ENCODE data around the gene CERS1. TPM values are rescaled to one million over a fixed set of nuclear protein-coding genes. Genes with fewer than 3 reads are reported as not detected.
"Not testable (repeated sequence)": the region's sequence is repeated elsewhere in the genome, so short reads cannot be mapped to it uniquely, and the experiment has no call there.

CERS1 gene
- total RNA-seq, 1 donor from 2014 or later, result 1.8 TPM

- DNase-seq (ENCODE audit: low spot score), result no peak
- intact Hi-C loops (cut with DNase I), result no loop called here
Observed at GRCh38 chr19:18920400-18920799, 24.4 kb upstream of the CERS1 start.

GRCh38 chr19:18919900-18920214, 23.9 kb upstream of the CERS1 start:
- no peak for DNase-seq (ENCODE audit: low spot score)
- intact Hi-C loops (cut with DNase I), result loop anchor here (5.0 kb wide), 2 partner anchors 112 to 348 kb away; partner anchors contain the start of genes ARMC6, SUGP2 and UBA52

- intact Hi-C loops (cut with DNase I), result loop anchor here (5.0 kb wide), 2 partner anchors 113 to 347 kb away; partner anchors contain the start of genes ARMC6, SUGP2 and UBA52
- DNase-seq (ENCODE audit: low spot score), result peak; percentile 98
Observed at GRCh38 chr19:18919086-18919899, 23.3 kb upstream of the CERS1 start, which contains the start of the genes COPE and DDX49. TSS of gene COPE (minus strand) at chr19:18919387. CDS start at chr19:18919348, 39 bp downstream. TSS of gene DDX49 (plus strand) at chr19:18919715. CDS start at chr19:18919742, 27 bp downstream.

GRCh38 chr19:18917593-18917992, 21.6 kb upstream of the CERS1 start:
- not testable (repeated sequence) for DNase-seq (ENCODE audit: low spot score)
- intact Hi-C loops (cut with DNase I), result loop anchor here (5.0 kb wide), 2 partner anchors 115 to 345 kb away; partner anchors contain the start of genes ARMC6, SUGP2 and UBA52

- intact Hi-C loops (cut with DNase I), result loop anchor here (5.0 kb wide), 2 partner anchors 117 to 343 kb away; partner anchors contain the start of genes ARMC6, SUGP2 and UBA52
- DNase-seq (ENCODE audit: low spot score), result no peak
Observed at GRCh38 chr19:18915639-18916038, 19.7 kb upstream of the CERS1 start.

- intact Hi-C loops (cut with DNase I), result no loop called here
- DNase-seq (ENCODE audit: low spot score), result no peak
Observed at GRCh38 chr19:18913466-18913865, 17.5 kb upstream of the CERS1 start.

- no peak for DNase-seq (ENCODE audit: low spot score)
- intact Hi-C loops (cut with DNase I), result no loop called here
Observed at GRCh38 chr19:18912933-18913332, 17.0 kb upstream of the CERS1 start.

- intact Hi-C loops (cut with DNase I), result no loop called here
- DNase-seq (ENCODE audit: low spot score), result no peak
Observed at GRCh38 chr19:18910801-18911436, 15.0 kb upstream of the CERS1 start.

GRCh38 chr19:18910010-18910409, 14.1 kb upstream of the CERS1 start:
- intact Hi-C loops (cut with DNase I), result no loop called here

GRCh38 chr19:18908917-18909619, 13.1 kb upstream of the CERS1 start:
- intact Hi-C loops (cut with DNase I), result no loop called here
- DNase-seq (ENCODE audit: low spot score), result no peak

More at GRCh38 chr19:18910010-18910409, 14.1 kb upstream of the CERS1 start:
- DNase-seq (ENCODE audit: low spot score), result no peak

- no peak for DNase-seq (ENCODE audit: low spot score)
Observed at GRCh38 chr19:18906605-18907519, 10.9 kb upstream of the CERS1 start.

GRCh38 chr19:18905513-18906236, 9.7 kb upstream of the CERS1 start:
- intact Hi-C loops (cut with DNase I), result no loop called here
- no peak for DNase-seq (ENCODE audit: low spot score)

More at GRCh38 chr19:18906605-18907519, 10.9 kb upstream of the CERS1 start:
- intact Hi-C loops (cut with DNase I), result no loop called here

- intact Hi-C loops (cut with DNase I), result no loop called here
- DNase-seq (ENCODE audit: low spot score), result no peak
Observed at GRCh38 chr19:18905058-18905456, 9.1 kb upstream of the CERS1 start.

- DNase-seq (ENCODE audit: low spot score), result no peak
- intact Hi-C loops (cut with DNase I), result no loop called here
Observed at GRCh38 chr19:18904334-18905057, 8.5 kb upstream of the CERS1 start.

- intact Hi-C loops (cut with DNase I), result no loop called here
- no peak for DNase-seq (ENCODE audit: low spot score)
Observed at GRCh38 chr19:18903156-18904037, 7.4 kb upstream of the CERS1 start.

GRCh38 chr19:18902519-18902918, 6.6 kb upstream of the CERS1 start:
- DNase-seq (ENCODE audit: low spot score); intact Hi-C loops (cut with DNase I): not testable (repeated sequence)

- intact Hi-C loops (cut with DNase I), result no loop called here
- no peak for DNase-seq (ENCODE audit: low spot score)
Observed at GRCh38 chr19:18901491-18901890, 5.5 kb upstream of the CERS1 start.

Measured in cardiac septum (tissue), 1 donor.